SU-DHL-6 (cell line): ENCODE data around the gene SRL.

Experiments
- H2AFZ ChIP-seq: fragments of 200-600 bp; sonication (generic); 2 replicates; pipeline ENCODE4 v1.6.1; 2014; ENCODE audit warnings: low read depth, mild to moderate bottlenecking, moderate library complexity, mixed read lengths, antibody characterized with exemption, low read length; ENCODE audit not compliant: severe bottlenecking
- H3F3A ChIP-seq: fragments of 200-600 bp; shearing (Covaris generic); 2 replicates; pipeline ENCODE4 v1.6.0; 2016; ENCODE audit warnings: antibody characterized with exemption, mild to moderate bottlenecking; ENCODE audit not compliant: insufficient read depth
- H3K27ac ChIP-seq: fragments of 200-600 bp; sonication (generic); 2 replicates; pipeline ENCODE4 v1.5.1; 2016; ENCODE audit warnings: low read depth, mild to moderate bottlenecking, low read length, moderate library complexity, mixed read lengths
- H3K27me3 ChIP-seq: fragments of 200-600 bp; sonication (generic), shearing (Covaris generic); 2 replicates; pipeline ENCODE4 v1.6.0; 2014; ENCODE audit warnings: mild to moderate bottlenecking, low read length
- H3K36me3 ChIP-seq: fragments of 200-600 bp; sonication (generic); 2 replicates; pipeline ENCODE4 v1.6.1; 2014; ENCODE audit warnings: mild to moderate bottlenecking, low read length, mixed read lengths
- H3K4me2 ChIP-seq: fragments of 300-600, 200-600 bp; shearing (Covaris generic), sonication (generic); 2 replicates; pipeline ENCODE4 v1.6.0; 2014; ENCODE audit warnings: low read length, low read depth, mild to moderate bottlenecking; ENCODE audit not compliant: poor library complexity, severe bottlenecking
- H3K4me3 ChIP-seq: fragments of 200-600 bp; sonication (generic); 2 replicates; pipeline ENCODE4 v1.5.1; 2014; ENCODE audit warnings: antibody characterized with exemption, low read length, mild to moderate bottlenecking, mixed read lengths; ENCODE audit not compliant: insufficient read depth, poor library complexity, severe bottlenecking
- H3K79me2 ChIP-seq: fragments of 200-600 bp; sonication (generic); 2 replicates; pipeline ENCODE4 v1.6.1; 2014; ENCODE audit warnings: mild to moderate bottlenecking, low read length, moderate library complexity; ENCODE audit not compliant: insufficient read depth
- H3K9ac ChIP-seq: fragments of 200-600 bp; sonication (generic); 2 replicates; pipeline ENCODE4 v1.7.0; 2014; ENCODE audit warnings: mild to moderate bottlenecking, low read length
- H3K9me2 ChIP-seq: fragments of 200-600 bp; sonication (generic); replicated peaks from 2 replicates; pipeline ENCODE4 v1.6.1; 2014; ENCODE audit warnings: low read length; ENCODE audit not compliant: insufficient read depth
- H3K9me3 ChIP-seq: fragments of 200-600 bp; sonication (generic); 2 replicates; pipeline ENCODE4 v1.6.1; 2014; ENCODE audit warnings: low read length, mixed read lengths; ENCODE audit not compliant: insufficient read depth
- H4K20me1 ChIP-seq: fragments of 200-600 bp; sonication (generic); 2 replicates; pipeline ENCODE4 v1.6.1; 2014; ENCODE audit warnings: low read depth, mild to moderate bottlenecking, antibody characterized with exemption, low read length, moderate library complexity, mixed read lengths
- EZH2phosphoT487 ChIP-seq: fragments of 200-600 bp; sonication (generic), shearing (Covaris generic); conservative IDR thresholded peaks from 2 replicates; pipeline ENCODE4 v1.6.1; 2018; ENCODE audit warnings: mild to moderate bottlenecking, antibody characterized with exemption, low read length, moderate library complexity, mixed read lengths
- TF ChIP-seq, protein P1 (sequence below): fragments of 200-600 bp; sonication (generic); IDR thresholded peaks from one replicate; pipeline ENCODE4 v1.5.1; 2017; ENCODE audit warnings: antibody characterized with exemption, mild to moderate bottlenecking, low read length, moderate library complexity; ENCODE audit not compliant: insufficient read depth, poor library complexity, severe bottlenecking

The SRL gene

DNA sequence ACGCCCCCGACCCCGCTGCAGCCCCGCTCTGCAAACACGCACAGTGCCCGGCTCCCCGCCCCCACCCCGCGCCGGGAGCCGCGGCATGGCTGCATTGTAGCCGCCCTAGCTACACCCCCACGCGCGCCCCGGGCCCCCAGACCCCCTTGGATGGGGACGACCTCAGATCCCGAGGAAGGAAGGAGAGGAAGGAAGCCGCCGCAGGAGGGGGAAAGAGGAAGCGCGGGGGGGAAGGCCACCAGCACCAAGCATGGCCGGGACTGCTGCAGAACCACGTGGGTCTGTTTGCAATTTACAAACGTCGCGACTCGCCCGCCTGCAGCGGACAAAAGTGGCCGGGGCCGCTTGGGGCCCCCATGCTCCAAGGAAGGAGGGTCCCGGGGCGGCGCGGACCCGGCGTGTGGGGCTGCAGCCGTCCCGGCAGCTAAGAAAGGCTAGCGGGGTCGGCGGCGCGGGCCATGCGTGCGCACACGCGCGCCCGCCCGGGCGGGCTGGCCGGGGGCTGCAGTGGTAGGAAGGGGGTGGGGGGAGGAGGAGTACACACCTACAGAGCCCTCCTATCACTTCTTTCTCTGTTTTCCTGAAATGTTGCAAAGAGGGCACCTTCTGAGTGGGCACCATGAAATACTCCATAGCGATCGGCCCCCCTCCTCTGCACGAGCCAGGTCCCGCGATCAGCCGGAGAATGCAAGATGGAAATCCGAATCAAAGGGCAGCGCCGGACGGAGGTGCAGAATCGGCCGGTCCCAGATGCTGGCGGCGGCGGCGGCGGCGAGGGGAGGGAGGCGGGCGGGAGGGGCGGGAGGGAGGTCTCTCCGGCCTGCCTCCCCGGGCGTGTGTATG lies 30.5 kb upstream of the SRL start:
- Histone ChIP-seq H3K9ac (peak overlapping the region; percentile 78), H3F3A (peaks cover 8% of the 10 kb centered on the region), H2AFZ (peak overlapping the region; percentile 66), H3K36me3 (no peaks in the 10 kb centered on the region), H3K4me3 (peak overlapping the region; percentile 95), H3K9me3 (no peaks in the 10 kb centered on the region), H3K27ac (peak overlapping the region; percentile 80), H3K79me2 (peaks cover 41% of the 10 kb centered on the region), H3K4me2 (peak overlapping the region; percentile 87), H3K27me3 (no peaks in the 10 kb centered on the region), H4K20me1 (no peaks in the 10 kb centered on the region), H3K9me2 (no peaks in the 10 kb centered on the region)
- TF ChIP-seq, protein P1, sequence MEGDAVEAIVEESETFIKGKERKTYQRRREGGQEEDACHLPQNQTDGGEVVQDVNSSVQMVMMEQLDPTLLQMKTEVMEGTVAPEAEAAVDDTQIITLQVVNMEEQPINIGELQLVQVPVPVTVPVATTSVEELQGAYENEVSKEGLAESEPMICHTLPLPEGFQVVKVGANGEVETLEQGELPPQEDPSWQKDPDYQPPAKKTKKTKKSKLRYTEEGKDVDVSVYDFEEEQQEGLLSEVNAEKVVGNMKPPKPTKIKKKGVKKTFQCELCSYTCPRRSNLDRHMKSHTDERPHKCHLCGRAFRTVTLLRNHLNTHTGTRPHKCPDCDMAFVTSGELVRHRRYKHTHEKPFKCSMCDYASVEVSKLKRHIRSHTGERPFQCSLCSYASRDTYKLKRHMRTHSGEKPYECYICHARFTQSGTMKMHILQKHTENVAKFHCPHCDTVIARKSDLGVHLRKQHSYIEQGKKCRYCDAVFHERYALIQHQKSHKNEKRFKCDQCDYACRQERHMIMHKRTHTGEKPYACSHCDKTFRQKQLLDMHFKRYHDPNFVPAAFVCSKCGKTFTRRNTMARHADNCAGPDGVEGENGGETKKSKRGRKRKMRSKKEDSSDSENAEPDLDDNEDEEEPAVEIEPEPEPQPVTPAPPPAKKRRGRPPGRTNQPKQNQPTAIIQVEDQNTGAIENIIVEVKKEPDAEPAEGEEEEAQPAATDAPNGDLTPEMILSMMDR: no peak
- TF ChIP-seq EZH2phosphoT487: no peak

DNA sequence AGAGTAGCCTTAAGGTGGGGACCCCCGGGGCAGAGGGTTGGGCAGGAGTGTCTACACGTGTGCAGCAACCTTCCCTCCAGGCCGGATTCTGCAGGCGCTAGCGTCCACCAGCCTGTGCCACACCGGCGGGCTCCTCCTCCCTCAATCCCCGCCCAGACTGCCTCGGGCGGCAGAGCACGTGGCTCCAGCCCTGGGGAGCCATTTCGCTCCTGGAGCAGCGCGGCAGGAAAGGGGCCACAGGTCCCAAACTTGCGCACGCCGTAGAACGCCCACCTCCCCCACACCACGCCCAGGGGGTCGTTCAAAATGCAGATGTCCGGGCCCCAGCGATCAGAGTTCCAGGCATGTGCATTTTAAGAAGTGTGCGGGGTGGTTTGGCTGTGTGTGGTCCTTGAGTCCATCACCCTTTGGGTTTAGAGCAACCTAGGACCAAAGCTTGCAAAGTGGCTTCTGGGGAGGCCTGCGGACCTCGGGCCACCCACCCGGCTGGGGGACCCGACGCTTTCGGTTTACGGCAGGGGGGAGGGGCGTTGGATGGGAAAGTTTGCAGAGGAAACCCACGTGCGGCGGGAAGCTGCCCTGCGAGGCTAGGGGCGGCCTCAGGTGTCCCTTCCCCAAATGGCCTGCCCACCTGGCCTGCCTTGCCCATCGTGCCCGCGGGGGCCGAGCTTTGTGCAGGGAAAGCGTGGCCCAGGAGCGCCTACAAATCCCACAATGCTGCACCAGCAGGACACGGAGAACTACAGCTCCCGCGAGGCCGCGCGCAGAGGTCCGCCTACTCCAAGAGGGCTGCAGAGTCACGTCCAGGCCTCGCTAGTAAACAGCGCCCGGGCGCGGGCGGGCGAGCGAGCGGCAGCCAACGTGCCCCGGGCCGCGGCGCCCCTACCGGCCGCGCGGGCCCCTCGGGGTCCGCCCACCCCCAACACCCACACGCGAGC lies 29.6 kb upstream of the SRL start:
- Histone ChIP-seq H3K9ac (peak overlapping the region; percentile 78), H3K4me2 (peak overlapping the region; percentile 87), H3K9me3 (no peaks in the 10 kb centered on the region), H3K27me3 (no peaks in the 10 kb centered on the region), H2AFZ (peak overlapping the region; percentile 50), H3K4me3 (peak overlapping the region; percentile 95), H3K27ac (peak overlapping the region; percentile 80), H3K79me2 (peaks cover 50% of the 10 kb centered on the region), H4K20me1 (no peaks in the 10 kb centered on the region), H3K9me2 (no peaks in the 10 kb centered on the region), H3F3A (peaks cover 8% of the 10 kb centered on the region), H3K36me3 (no peaks in the 10 kb centered on the region)
- TF ChIP-seq, protein P1: no peak
- TF ChIP-seq EZH2phosphoT487: no peak

DNA sequence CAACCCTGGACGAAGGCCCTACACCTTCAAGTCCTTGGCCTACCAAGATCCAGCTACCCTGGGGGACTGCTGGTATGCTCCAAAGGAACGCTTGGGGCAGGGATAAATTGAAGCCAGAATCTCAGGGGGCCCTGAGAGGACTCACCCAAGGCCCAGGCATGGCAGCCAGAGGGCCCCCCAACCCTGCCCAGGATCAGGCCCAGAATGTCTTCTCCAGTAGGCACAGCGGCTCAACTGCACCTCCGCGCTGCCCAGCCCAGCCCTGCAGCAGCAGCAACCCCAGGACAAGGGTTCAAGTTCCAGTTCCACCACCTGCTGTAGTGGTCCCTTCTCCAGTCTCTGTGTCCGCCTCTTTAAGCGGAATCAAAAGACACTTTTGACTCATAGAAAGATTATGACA lies 28.7 kb upstream of the SRL start:
- Histone ChIP-seq H3K27ac (peak overlapping the region; percentile 80), H3K4me2 (peak overlapping the region; percentile 87), H2AFZ (peak overlapping the region; percentile 20), H3F3A (peaks cover 8% of the 10 kb centered on the region), H4K20me1 (no peaks in the 10 kb centered on the region), H3K9me2 (no peaks in the 10 kb centered on the region), H3K79me2 (peaks cover 59% of the 10 kb centered on the region), H3K27me3 (no peaks in the 10 kb centered on the region), H3K9ac (peak overlapping the region; percentile 78), H3K9me3 (no peaks in the 10 kb centered on the region), H3K4me3 (peak overlapping the region; percentile 95), H3K36me3 (no peaks in the 10 kb centered on the region)
- TF ChIP-seq EZH2phosphoT487: no peak
- TF ChIP-seq, protein P1: no peak
